K562 (cell line): ENCODE results near the gene TUBA4B. TPM values are rescaled to one million over a fixed set of nuclear protein-coding genes. Genes with fewer than 3 reads are reported as not detected.

Experiments used
- DIDO1 ChIP-seq: fragments of 450-650 bp; IDR thresholded peaks from 2 replicates; pipeline ENCODE4 v1.6.1; 2016; ENCODE audit warnings: low read depth, missing biosample characterization, missing genetic modification characterization
- FOXA3 ChIP-seq, 2 experiments: fragments of 450-650 bp in 1 of 2; sonication (generic) in 1 of 2; formaldehyde crosslinking; IDR thresholded peaks in 1 of 2; conservative IDR thresholded peaks in 1 of 2; 2 replicates each; pipeline versions ENCODE4 v1.4.0 to v1.8.0; 2020 to 2022; ENCODE audit warnings: mild to moderate bottlenecking in 2 of 2, missing genetic modification reagents in 1 of 2
- MYNN ChIP-seq, 2 experiments: sonication (generic); formaldehyde crosslinking in 1 of 2; IDR thresholded peaks; 2 replicates each; pipeline versions ENCODE4 v1.5.0 to v1.6.1; 2016 to 2020; ENCODE audit warnings: antibody characterized with exemption in 1 of 2, missing genetic modification reagents in 1 of 2
- SIN3A ChIP-seq, 2 experiments: fragments of 150-350 bp in 1 of 2; IDR thresholded peaks; 2 replicates each; pipeline ENCODE4 v1.6.1; 2011 to 2016; ENCODE audit warnings: borderline replicate concordance in 2 of 2, low read depth in 2 of 2, low read length in 2 of 2, mild to moderate bottlenecking in 2 of 2, moderate library complexity in 2 of 2; ENCODE audit not compliant: control insufficient read depth in 1 of 2
- polyA plus RNA-seq, 8 experiments: library from polyadenylated mRNA; depleted of rRNA in 4 of 8; stranded (reverse) in 5 of 8; unstranded in 3 of 8; fragments of >200 nt; fragmentation: Nextera tagmentation in 2 of 8; fragmentation: Illumina TruSeq in 1 of 8; extraction: Ambion mirVana in 2 of 8; extraction: Trizol in 1 of 8; gene quantifications; 2 replicates each; pipeline versions ENCODE4 v1.2.1 to v1.2.3, GENCODE V29; 2011 to 2014; ENCODE audit warnings: inconsistent platforms in 1 of 8, missing spikeins in 1 of 8
- total RNA-seq, 7 experiments: library from RNA; depleted of rRNA in 6 of 7; stranded (reverse); fragments of >200 nt in 6 of 7; fragmentation: Illumina TruSeq in 2 of 7; extraction: Trizol in 2 of 7; gene quantifications; 2 replicates each; pipeline versions ENCODE4 v1.2.1 to v1.2.3, GENCODE V29; 2011 to 2021; ENCODE audit warnings: low replicate concordance in 1 of 7
- TF ChIP-seq, protein P1 (sequence below): fragments of 450-650 bp; IDR thresholded peaks from 2 replicates; pipeline ENCODE4 v1.6.1; 2016; ENCODE audit warnings: mild to moderate bottlenecking, moderate library complexity
- TF ChIP-seq, protein P2 (sequence below), 2 experiments: fragments of 450-650 bp in 1 of 2; IDR thresholded peaks; 2 replicates each; pipeline ENCODE4 v1.6.1; 2011 to 2017; ENCODE audit warnings: low read depth in 2 of 2, antibody characterized with exemption in 1 of 2, borderline replicate concordance in 1 of 2, low read length in 1 of 2, mild to moderate bottlenecking in 1 of 2, mixed read lengths in 1 of 2; ENCODE audit not compliant: control insufficient read depth in 1 of 2

Gene TUBA4B
- total and polyA plus RNA-seq, 9 of the 15 experiments (the other 6 are each of a cell fraction or from before 2014, with no cell fraction given) = 0.04 TPM; not detected in 8

DNA sequence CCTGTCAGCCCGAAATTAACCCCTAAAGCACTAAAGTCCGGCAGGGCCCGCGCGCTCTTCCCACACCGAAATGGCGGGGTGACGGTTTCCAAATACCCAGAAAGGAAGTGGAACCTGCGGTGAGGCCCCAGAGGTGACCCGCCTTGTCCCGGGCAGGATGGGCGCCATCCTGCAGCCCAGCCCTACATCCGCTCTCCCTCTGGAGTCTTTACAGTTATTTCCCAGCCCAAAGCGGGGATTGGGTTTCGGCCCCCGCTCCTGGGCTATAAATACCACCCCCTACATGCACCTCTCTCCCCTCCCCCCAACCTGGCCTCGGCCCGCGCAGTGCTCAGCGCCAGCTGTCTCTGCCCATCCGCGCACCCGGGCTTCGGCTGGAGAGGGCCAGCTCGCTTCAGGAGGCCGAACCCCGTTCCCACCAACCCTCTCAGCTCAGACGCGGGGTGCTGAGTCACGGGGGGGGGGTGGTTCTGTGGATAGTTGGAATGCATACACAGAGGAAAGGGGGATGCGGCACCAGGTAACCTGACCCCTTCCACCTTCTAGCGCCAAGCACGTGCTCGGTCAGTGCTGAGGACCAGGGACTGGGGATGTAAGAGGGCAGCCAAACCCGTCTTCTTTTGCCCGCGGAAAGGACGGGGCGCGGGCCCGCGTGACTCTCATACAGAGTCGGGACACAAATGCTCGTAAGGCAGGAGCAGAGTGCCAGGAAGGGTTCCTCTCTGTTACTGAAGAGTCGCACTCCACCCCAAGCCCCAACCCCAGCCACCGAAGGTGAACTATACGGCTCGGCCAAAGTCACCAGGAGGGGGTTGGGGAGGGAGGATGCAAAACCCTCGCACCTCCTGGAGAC is at the start of gene TUBA4B (continued):
- TF ChIP-seq DIDO1 (no peak), SIN3A (IDR thresholded peaks at IDR 0.05; ENCODE audit: borderline replicate concordance in 2 of 2, control insufficient read depth in 1 of 2, low read depth in 2 of 2, low read length in 2 of 2) (peak in 1 of 2 experiments; percentile 50; a peak in 1 of 4 replicates), FOXA3 (CRISPR knock-in tag; conservative IDR thresholded peaks at IDR 0.05 in 1 of 2, IDR thresholded peaks at IDR 0.05 in 1 of 2) (peak in 1 of 2 experiments; percentile 56; a peak in 1 of 4 replicates), MYNN (IDR thresholded peaks at IDR 0.05) (no peak), MYNN (CRISPR knock-in tag; IDR thresholded peaks at IDR 0.05) (no peak)
- TF ChIP-seq, protein P1, sequence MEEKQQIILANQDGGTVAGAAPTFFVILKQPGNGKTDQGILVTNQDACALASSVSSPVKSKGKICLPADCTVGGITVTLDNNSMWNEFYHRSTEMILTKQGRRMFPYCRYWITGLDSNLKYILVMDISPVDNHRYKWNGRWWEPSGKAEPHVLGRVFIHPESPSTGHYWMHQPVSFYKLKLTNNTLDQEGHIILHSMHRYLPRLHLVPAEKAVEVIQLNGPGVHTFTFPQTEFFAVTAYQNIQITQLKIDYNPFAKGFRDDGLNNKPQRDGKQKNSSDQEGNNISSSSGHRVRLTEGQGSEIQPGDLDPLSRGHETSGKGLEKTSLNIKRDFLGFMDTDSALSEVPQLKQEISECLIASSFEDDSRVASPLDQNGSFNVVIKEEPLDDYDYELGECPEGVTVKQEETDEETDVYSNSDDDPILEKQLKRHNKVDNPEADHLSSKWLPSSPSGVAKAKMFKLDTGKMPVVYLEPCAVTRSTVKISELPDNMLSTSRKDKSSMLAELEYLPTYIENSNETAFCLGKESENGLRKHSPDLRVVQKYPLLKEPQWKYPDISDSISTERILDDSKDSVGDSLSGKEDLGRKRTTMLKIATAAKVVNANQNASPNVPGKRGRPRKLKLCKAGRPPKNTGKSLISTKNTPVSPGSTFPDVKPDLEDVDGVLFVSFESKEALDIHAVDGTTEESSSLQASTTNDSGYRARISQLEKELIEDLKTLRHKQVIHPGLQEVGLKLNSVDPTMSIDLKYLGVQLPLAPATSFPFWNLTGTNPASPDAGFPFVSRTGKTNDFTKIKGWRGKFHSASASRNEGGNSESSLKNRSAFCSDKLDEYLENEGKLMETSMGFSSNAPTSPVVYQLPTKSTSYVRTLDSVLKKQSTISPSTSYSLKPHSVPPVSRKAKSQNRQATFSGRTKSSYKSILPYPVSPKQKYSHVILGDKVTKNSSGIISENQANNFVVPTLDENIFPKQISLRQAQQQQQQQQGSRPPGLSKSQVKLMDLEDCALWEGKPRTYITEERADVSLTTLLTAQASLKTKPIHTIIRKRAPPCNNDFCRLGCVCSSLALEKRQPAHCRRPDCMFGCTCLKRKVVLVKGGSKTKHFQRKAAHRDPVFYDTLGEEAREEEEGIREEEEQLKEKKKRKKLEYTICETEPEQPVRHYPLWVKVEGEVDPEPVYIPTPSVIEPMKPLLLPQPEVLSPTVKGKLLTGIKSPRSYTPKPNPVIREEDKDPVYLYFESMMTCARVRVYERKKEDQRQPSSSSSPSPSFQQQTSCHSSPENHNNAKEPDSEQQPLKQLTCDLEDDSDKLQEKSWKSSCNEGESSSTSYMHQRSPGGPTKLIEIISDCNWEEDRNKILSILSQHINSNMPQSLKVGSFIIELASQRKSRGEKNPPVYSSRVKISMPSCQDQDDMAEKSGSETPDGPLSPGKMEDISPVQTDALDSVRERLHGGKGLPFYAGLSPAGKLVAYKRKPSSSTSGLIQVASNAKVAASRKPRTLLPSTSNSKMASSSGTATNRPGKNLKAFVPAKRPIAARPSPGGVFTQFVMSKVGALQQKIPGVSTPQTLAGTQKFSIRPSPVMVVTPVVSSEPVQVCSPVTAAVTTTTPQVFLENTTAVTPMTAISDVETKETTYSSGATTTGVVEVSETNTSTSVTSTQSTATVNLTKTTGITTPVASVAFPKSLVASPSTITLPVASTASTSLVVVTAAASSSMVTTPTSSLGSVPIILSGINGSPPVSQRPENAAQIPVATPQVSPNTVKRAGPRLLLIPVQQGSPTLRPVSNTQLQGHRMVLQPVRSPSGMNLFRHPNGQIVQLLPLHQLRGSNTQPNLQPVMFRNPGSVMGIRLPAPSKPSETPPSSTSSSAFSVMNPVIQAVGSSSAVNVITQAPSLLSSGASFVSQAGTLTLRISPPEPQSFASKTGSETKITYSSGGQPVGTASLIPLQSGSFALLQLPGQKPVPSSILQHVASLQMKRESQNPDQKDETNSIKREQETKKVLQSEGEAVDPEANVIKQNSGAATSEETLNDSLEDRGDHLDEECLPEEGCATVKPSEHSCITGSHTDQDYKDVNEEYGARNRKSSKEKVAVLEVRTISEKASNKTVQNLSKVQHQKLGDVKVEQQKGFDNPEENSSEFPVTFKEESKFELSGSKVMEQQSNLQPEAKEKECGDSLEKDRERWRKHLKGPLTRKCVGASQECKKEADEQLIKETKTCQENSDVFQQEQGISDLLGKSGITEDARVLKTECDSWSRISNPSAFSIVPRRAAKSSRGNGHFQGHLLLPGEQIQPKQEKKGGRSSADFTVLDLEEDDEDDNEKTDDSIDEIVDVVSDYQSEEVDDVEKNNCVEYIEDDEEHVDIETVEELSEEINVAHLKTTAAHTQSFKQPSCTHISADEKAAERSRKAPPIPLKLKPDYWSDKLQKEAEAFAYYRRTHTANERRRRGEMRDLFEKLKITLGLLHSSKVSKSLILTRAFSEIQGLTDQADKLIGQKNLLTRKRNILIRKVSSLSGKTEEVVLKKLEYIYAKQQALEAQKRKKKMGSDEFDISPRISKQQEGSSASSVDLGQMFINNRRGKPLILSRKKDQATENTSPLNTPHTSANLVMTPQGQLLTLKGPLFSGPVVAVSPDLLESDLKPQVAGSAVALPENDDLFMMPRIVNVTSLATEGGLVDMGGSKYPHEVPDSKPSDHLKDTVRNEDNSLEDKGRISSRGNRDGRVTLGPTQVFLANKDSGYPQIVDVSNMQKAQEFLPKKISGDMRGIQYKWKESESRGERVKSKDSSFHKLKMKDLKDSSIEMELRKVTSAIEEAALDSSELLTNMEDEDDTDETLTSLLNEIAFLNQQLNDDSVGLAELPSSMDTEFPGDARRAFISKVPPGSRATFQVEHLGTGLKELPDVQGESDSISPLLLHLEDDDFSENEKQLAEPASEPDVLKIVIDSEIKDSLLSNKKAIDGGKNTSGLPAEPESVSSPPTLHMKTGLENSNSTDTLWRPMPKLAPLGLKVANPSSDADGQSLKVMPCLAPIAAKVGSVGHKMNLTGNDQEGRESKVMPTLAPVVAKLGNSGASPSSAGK = peak; percentile 78
- TF ChIP-seq, protein P2, sequence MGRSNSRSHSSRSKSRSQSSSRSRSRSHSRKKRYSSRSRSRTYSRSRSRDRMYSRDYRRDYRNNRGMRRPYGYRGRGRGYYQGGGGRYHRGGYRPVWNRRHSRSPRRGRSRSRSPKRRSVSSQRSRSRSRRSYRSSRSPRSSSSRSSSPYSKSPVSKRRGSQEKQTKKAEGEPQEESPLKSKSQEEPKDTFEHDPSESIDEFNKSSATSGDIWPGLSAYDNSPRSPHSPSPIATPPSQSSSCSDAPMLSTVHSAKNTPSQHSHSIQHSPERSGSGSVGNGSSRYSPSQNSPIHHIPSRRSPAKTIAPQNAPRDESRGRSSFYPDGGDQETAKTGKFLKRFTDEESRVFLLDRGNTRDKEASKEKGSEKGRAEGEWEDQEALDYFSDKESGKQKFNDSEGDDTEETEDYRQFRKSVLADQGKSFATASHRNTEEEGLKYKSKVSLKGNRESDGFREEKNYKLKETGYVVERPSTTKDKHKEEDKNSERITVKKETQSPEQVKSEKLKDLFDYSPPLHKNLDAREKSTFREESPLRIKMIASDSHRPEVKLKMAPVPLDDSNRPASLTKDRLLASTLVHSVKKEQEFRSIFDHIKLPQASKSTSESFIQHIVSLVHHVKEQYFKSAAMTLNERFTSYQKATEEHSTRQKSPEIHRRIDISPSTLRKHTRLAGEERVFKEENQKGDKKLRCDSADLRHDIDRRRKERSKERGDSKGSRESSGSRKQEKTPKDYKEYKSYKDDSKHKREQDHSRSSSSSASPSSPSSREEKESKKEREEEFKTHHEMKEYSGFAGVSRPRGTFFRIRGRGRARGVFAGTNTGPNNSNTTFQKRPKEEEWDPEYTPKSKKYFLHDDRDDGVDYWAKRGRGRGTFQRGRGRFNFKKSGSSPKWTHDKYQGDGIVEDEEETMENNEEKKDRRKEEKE (IDR thresholded peaks at IDR 0.05; ENCODE audit: borderline replicate concordance in 1 of 2, control insufficient read depth in 1 of 2, low read depth in 2 of 2, low read length in 1 of 2) = no peak
